HCT116 (cell line): Measurements from ENCODE around the gene TTYH1. TPM values are rescaled to one million over a fixed set of nuclear protein-coding genes. Genes with fewer than 3 reads are reported as not detected.

Experiments used
- ATAC-seq: fragments of 200-7000 bp; cut with Tn5 transposase; 2 replicates; pipeline ENCODE4 v1.9.1; 2020; ENCODE audit warnings: mild to moderate bottlenecking, moderate library complexity
- BruUV-seq: library from RNA; stranded (reverse); fragments of 400-500 nt; replicated peaks from 2 replicates; lab custom pipeline; 2021; lab: Mats Ljungman, UMichigan
- CTCF ChIA-PET: fragments of 300-600 bp; sonication (Branson Sonifier 250); formaldehyde crosslinking; loops from one replicate; lab custom pipeline; 2021; ENCODE audit warnings: antibody characterized with exemption; lab: Charles Lee
- POLR2A ChIA-PET: fragments of 300-600, 350-600 bp; sonication (Branson Sonifier 250); formaldehyde crosslinking; loops from one replicate; lab custom pipeline; 2021; ENCODE audit warnings: antibody characterized with exemption; lab: Charles Lee
- RAD21 ChIA-PET, 2 experiments: fragments of 300-600 bp; sonication (Branson Sonifier 250); formaldehyde crosslinking; loops; one replicate each; lab custom pipeline; 2023; ENCODE audit warnings: low total read pairs in 2 of 2; ENCODE audit not compliant: uncharacterized antibody in 2 of 2, unreplicated experiment in 2 of 2, low non-redundant PET in 1 of 2; lab: Charles Lee
- DNase-seq: peaks from one replicate; pipeline ENCODE4 v3.0.0-alpha.2; 2010; ENCODE audit warnings: low read depth, low spot score
- H2AFZ ChIP-seq: fragments of 200-600 bp; shearing (Covaris generic), sonication (generic); 2 replicates; pipeline ENCODE4 v1.6.1; 2017; ENCODE audit warnings: low read depth, mixed run types, mixed read lengths, antibody characterized with exemption, low read length; ENCODE audit not compliant: poor library complexity, severe bottlenecking
- H3K27ac ChIP-seq: 2 replicates; pipeline ENCODE4 v1.5.1; 2012; ENCODE audit warnings: low read depth, low read length
- H3K27me3 ChIP-seq: fragments of 200-600 bp; sonication (generic); 2 replicates; pipeline ENCODE4 v1.6.1; 2016; ENCODE audit warnings: mixed run types, low read length, mixed read lengths; ENCODE audit not compliant: insufficient read depth
- H3K36me3 ChIP-seq, 2 experiments: fragments of 200-500 bp in 1 of 2; fragments of 200-600 bp in 1 of 2; sonication (Bioruptor generic) in 1 of 2; sonication (generic) in 1 of 2; 2 replicates each; pipeline versions ENCODE4 v1.5.1 to v1.6.1; 2014 to 2016; ENCODE audit warnings: low read length in 2 of 2, inconsistent platforms in 1 of 2, mixed read lengths in 1 of 2, mixed run types in 1 of 2; ENCODE audit not compliant: insufficient read depth in 2 of 2, control insufficient read depth in 1 of 2
- H3K4me1 ChIP-seq, 2 experiments: fragments of 200-600 bp in 1 of 2; sonication (generic) in 1 of 2; 2 replicates each; pipeline versions ENCODE4 v1.5.1 to v1.6.1; 2012 to 2017; ENCODE audit warnings: low read length in 2 of 2, inconsistent platforms in 1 of 2, mild to moderate bottlenecking in 1 of 2, mixed read lengths in 1 of 2, mixed run types in 1 of 2, moderate library complexity in 1 of 2; ENCODE audit not compliant: insufficient read depth in 2 of 2, control insufficient read depth in 1 of 2
- H3K4me2 ChIP-seq: fragments of 200-600 bp; sonication (generic); 2 replicates; pipeline ENCODE4 v1.6.1; 2017; ENCODE audit warnings: mixed run types, low read length, mixed read lengths
- H3K4me3 ChIP-seq, 2 experiments: fragments of 200-600 bp in 1 of 2; sonication (generic) in 1 of 2; replicated peaks in 1 of 2; 2 replicates each; pipeline ENCODE4 v1.5.1; 2011 to 2016; ENCODE audit warnings: low read length in 2 of 2, control low read depth in 1 of 2, low read depth in 1 of 2, mild to moderate bottlenecking in 1 of 2, mixed read lengths in 1 of 2, mixed run types in 1 of 2
- H3K79me2 ChIP-seq: fragments of 200-600 bp; sonication (generic); 2 replicates; pipeline ENCODE4 v1.6.1; 2017; ENCODE audit warnings: mild to moderate bottlenecking, mixed run types, low read length, moderate library complexity, mixed read lengths; ENCODE audit not compliant: insufficient read depth
- H3K9ac ChIP-seq: fragments of 200-600 bp; sonication (generic); 2 replicates; pipeline ENCODE4 v1.6.1; 2016; ENCODE audit warnings: low read length, mixed read lengths
- H3K9me2 ChIP-seq: fragments of 200-600 bp; sonication (generic), shearing (Covaris generic); 2 replicates; pipeline ENCODE4 v1.6.1; 2017; ENCODE audit warnings: mixed run types, mild to moderate bottlenecking, moderate library complexity; ENCODE audit not compliant: insufficient read depth
- H3K9me3 ChIP-seq, 2 experiments: fragments of 200-500 bp in 1 of 2; fragments of 200-600 bp in 1 of 2; sonication (Bioruptor generic) in 1 of 2; sonication (generic) in 1 of 2; 2 replicates each; pipeline ENCODE4 v1.6.1; 2014 to 2017; ENCODE audit warnings: low read length in 2 of 2, mixed read lengths in 2 of 2, inconsistent platforms in 1 of 2, low read depth in 1 of 2, mild to moderate bottlenecking in 1 of 2, mixed run types in 1 of 2, moderate library complexity in 1 of 2; ENCODE audit not compliant: control insufficient read depth in 1 of 2, insufficient read depth in 1 of 2
- H4K20me1 ChIP-seq: fragments of 200-600 bp; sonication (generic), shearing (Covaris generic); 2 replicates; pipeline ENCODE4 v1.6.1; 2017; ENCODE audit warnings: mixed run types, mild to moderate bottlenecking, moderate library complexity; ENCODE audit not compliant: insufficient read depth
- ATF3 ChIP-seq: IDR thresholded peaks from 2 replicates; pipeline ENCODE4 v1.6.1; 2012
- CEBPB ChIP-seq: IDR thresholded peaks from 2 replicates; pipeline ENCODE4 v1.6.1; 2012; ENCODE audit warnings: low read depth
- CTCF ChIP-seq, 3 experiments: fragments of 200-600 bp in 1 of 3; sonication (generic) in 1 of 3; IDR thresholded peaks in 2 of 3; conservative IDR thresholded peaks in 1 of 3; 2 replicates each; pipeline ENCODE4 v1.5.1; 2012 to 2017; ENCODE audit warnings: low read depth in 2 of 3, low read length in 2 of 3, antibody characterized with exemption in 1 of 3, borderline replicate concordance in 1 of 3, control low read depth in 1 of 3, mild to moderate bottlenecking in 1 of 3, mixed read lengths in 1 of 3, mixed run types in 1 of 3, moderate library complexity in 1 of 3; ENCODE audit not compliant: insufficient read depth in 1 of 3
- EGR1 ChIP-seq: IDR thresholded peaks from 2 replicates; pipeline ENCODE4 v1.6.1; 2012; ENCODE audit warnings: low read depth
- ELF1 ChIP-seq: IDR thresholded peaks from 2 replicates; pipeline ENCODE4 v1.6.1; 2012; ENCODE audit warnings: low read depth, borderline replicate concordance
- EZH2phosphoT487 ChIP-seq: fragments of 200-600 bp; IDR thresholded peaks from 2 replicates; pipeline ENCODE4 v1.6.1; 2018; ENCODE audit warnings: antibody characterized with exemption, borderline replicate concordance
- FOSL1 ChIP-seq: IDR thresholded peaks from 2 replicates; pipeline ENCODE4 v1.6.1; 2012; ENCODE audit warnings: low read depth
- RAD21 ChIP-seq: IDR thresholded peaks from 2 replicates; pipeline ENCODE4 v1.6.1; 2012; ENCODE audit warnings: low read depth, mild to moderate bottlenecking
- REST ChIP-seq: IDR thresholded peaks from 2 replicates; pipeline ENCODE4 v1.6.1; 2012; ENCODE audit warnings: low read depth
- SP1 ChIP-seq: IDR thresholded peaks from 2 replicates; pipeline ENCODE4 v1.6.1; 2012; ENCODE audit warnings: low read depth
- TCF7L2 ChIP-seq: IDR thresholded peaks from 2 replicates; pipeline ENCODE4 v1.7.0; 2011; ENCODE audit warnings: borderline replicate concordance, inconsistent platforms; ENCODE audit not compliant: insufficient read depth, insufficient read length; ENCODE audit errors: extremely low read depth
- YY1 ChIP-seq: IDR thresholded peaks from 2 replicates; pipeline ENCODE4 v1.6.1; 2011; ENCODE audit warnings: low read length, low read depth, moderate library complexity, mild to moderate bottlenecking; ENCODE audit not compliant: insufficient replicate concordance; ENCODE audit errors: extremely low read depth
- ZBTB33 ChIP-seq: IDR thresholded peaks from 2 replicates; pipeline ENCODE4 v1.6.1; 2011; ENCODE audit warnings: mild to moderate bottlenecking, low read length, moderate library complexity; ENCODE audit not compliant: insufficient replicate concordance; ENCODE audit errors: extremely low read depth
- ZFX ChIP-seq: fragments of 450-650 bp; IDR thresholded peaks from 2 replicates; pipeline ENCODE4 v1.6.1; 2017
- ZNF274 ChIP-seq: fragments of 200-500 bp; sonication (Bioruptor generic); IDR thresholded peaks from 2 replicates; pipeline ENCODE4 v1.6.1; 2014; ENCODE audit warnings: mild to moderate bottlenecking, low read depth, low read length, inconsistent platforms
- intact Hi-C: fragments of 100-400 bp; cut with micrococcal nuclease; formaldehyde crosslinking; loops from 2 replicates; pipeline ENCODE4 v1.10.0; 2022
- total RNA-seq: library from RNA; stranded (reverse); gene quantifications from one replicate; pipeline ENCODE4 v1.2.1, GENCODE V29; 2021; ENCODE audit not compliant: unreplicated experiment

TTYH1 gene
- total RNA-seq, 1 experiment from 2014 or later: 0.37 TPM

- Histone ChIP-seq H2AFZ (peak overlapping the region; percentile 23), H4K20me1 (no peaks in the 10 kb centered on the region), H3K9me2 (no peaks in the 10 kb centered on the region), H3K4me2 (peak overlapping the region; percentile 40), H3K27ac (no peak overlapping the region), H3K4me3 (no peak overlapping the region), H3K9me3 (no peaks in the 10 kb centered on the region), H3K79me2 (no peaks in the 10 kb centered on the region), H3K36me3 (no peaks in the 10 kb centered on the region), H3K4me1 (peaks cover 7 to 14% of the 10 kb centered on the region in 2 experiments; a peak in 3 of 4 replicates), H3K27me3 (peaks cover 12% of the 10 kb centered on the region; the same call in 1 of the 2 replicates), H3K9ac (no peak overlapping the region)
- ATAC-seq (peak; percentile 94), DNase-seq (no peak)
- ChIA-PET POLR2A (interaction anchor here (0.8 to 1.6 kb wide), 2 partner anchors 47 to 56 kb away, joined by 3 to 6 read pairs; no protein-coding TSS in a partner anchor), CTCF (interaction anchor here (0.7 to 2.9 kb wide), 21 partner anchors 8 to 598 kb away, joined by 3 to 17 read pairs (median 4); partner anchors contain the start of genes LENG8, MBOAT7, PRPF31 and TFPT), RAD21 (interaction anchor here (0.5 to 0.9 kb wide), 3 partner anchors 46 to 1966 kb away, joined by 3 to 4 read pairs (median 3); no protein-coding TSS in a partner anchor)
- BruUV-seq: no TSS peak
- intact Hi-C loops: loop anchor here (5.0 kb wide), 1 partner anchor 159 kb away; no protein-coding TSS in a partner anchor
- no peak for TF ChIP-seq ZFX
- no peak for TF ChIP-seq ATF3
- no peak for TF ChIP-seq ZBTB33
- TF ChIP-seq SP1: no peak
- TF ChIP-seq ZNF274: no peak
- TF ChIP-seq RAD21: peak; percentile 61
- TF ChIP-seq TCF7L2: no peak
- TF ChIP-seq YY1: no peak
- TF ChIP-seq REST: no peak
- no peak for TF ChIP-seq EZH2phosphoT487
- no peak for TF ChIP-seq ELF1
- no peak for TF ChIP-seq EGR1
- no peak for TF ChIP-seq CEBPB
- peak; percentile 47 to 54 (median 52) for TF ChIP-seq CTCF (IDR thresholded peaks at IDR 0.05 in 2 of 3, conservative IDR thresholded peaks at IDR 0.05 in 1 of 3; ENCODE audit: borderline replicate concordance in 1 of 3, insufficient read depth in 1 of 3, low read depth in 2 of 3, low read length in 2 of 3)
- no peak for TF ChIP-seq FOSL1
These were observed 23.6 kb upstream of the TTYH1 start for GRCh38 chr19:54391589-54392061.
